ELR (cell line): Measurements from ENCODE around the gene SLC25A38.
"Not testable (repeated sequence)": the region's sequence is repeated elsewhere in the genome, so short reads cannot be mapped to it uniquely, and the experiment has no call there.

Experiments
- DNase-seq: peaks from one replicate; pipeline ENCODE4 v3.0.0-alpha.2; 2015; ENCODE audit warnings: low read depth

The SLC25A38 gene

DNA sequence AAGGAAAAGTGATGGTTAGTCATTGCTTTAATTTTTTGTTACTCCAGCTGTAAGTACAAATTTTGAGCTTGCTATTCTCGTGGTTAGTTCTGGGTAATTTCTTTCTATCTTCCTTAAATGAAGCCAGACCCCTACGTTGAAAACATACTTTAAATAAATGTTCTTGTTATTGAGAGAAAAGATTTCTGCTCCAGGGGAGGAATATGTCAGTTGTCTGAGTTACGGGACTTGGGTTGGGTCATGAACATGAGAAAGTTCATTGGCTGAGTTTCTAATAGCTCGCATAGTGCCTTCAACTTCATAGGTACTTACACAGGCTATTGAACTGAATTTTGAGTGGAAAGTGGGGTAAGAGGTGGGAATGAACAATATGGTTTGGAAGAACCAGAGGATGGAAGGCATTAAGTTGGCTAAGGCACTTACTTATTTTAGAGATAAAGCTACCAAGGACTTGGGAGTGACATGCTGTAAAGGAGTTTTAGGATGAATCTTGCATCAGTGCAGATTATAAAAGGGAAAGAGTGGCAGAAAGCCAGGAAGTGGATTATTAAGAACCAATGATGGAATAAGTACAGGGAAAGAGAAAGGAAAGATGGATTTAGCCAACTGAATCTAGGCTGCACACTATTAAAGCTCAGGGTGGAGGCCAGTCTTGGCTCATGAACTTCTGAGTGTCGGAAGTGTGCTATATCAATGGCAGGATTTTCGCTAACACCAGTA is 24.8 kb downstream of the SLC25A38 start:
- no peak for DNase-seq

DNA sequence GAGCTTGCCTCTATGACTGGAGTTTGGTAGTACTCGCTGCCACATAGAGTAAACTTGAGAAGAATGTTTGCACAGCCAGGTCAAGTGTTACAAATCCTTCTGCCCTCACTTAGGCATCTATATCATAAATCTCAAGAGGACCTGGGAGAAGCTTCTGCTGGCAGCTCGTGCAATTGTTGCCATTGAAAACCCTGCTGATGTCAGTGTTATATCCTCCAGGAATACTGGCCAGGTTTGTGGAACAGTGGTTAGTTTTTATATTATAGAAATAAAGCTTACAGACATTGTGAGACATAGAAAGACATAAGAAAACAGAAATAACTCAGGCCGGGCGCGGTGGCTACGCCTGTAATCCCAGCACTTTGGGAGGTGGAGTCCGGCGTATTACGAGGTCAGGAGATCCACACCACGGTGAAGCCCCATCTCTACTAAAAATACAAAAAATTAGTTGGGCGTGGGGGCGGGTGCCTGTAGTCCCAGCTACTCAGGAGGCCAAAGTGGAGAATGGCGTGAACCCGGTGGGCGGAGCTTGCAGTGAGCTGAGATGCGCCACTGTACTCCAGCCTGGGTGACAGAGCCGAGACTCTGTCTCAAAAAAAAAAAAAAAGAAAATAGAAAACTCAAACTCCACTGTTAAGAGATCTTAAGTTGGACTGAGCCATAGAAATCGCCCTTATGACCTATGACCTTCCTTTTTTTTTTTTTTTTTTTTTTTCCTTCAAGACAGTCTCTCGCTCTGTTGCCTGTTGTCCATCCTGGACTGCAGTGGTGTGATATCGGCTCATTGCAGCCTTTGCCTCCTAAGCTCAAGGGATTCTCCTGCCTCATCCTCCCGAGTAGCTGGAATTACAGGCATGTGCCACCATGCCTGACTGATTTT is 25.6 kb downstream of the SLC25A38 start:
- no peak for DNase-seq

DNA sequence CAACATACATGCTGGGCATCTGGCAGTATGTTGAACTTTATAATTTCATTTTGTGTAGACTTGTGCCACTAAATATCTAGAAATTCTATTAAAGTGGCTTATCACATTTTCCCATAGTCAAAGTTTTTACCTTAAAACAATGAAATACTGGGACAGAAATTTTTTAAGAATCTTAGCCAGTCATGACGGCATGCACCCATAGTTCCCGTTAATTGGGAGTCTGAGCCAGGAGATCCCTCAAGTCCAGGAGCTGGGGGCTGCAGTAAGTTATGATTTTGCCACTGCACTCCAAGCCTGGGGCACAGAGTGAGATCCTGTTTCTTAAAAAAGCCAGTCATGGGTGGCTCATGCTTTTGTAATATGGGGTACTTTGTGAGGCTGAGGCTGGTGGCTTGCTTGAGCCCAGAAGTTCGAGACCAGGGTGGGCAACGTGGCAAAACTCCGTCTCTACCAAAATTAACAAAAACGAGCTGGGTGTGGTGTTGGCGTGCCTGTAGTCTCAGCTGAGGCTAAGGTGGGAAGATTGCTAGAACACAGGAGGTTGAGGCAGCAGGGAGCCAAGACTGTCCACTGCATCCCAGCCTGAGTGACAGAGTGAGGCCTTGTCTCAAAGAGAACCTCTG is 26.5 kb downstream of the SLC25A38 start:
- DNase-seq = no peak

DNA sequence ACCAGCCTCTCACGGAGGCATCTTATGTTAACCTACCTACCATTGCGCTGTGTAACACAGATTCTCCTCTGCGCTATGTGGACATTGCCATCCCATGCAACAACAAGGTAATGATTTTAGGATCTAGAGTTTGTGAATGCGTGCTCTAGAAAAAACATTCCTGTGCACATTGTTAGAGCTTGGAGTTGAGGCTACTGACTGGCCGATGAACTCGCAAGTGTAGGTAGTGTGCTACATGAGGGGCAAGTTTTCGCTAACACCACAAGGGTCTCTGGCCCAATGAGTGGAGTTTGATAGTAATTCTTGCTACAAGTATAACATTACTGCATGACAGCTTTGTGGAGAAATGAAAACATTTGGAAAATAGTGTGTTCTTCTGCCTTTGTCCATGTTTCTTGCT is 27.7 kb downstream of the SLC25A38 start:
- no peak for DNase-seq

DNA sequence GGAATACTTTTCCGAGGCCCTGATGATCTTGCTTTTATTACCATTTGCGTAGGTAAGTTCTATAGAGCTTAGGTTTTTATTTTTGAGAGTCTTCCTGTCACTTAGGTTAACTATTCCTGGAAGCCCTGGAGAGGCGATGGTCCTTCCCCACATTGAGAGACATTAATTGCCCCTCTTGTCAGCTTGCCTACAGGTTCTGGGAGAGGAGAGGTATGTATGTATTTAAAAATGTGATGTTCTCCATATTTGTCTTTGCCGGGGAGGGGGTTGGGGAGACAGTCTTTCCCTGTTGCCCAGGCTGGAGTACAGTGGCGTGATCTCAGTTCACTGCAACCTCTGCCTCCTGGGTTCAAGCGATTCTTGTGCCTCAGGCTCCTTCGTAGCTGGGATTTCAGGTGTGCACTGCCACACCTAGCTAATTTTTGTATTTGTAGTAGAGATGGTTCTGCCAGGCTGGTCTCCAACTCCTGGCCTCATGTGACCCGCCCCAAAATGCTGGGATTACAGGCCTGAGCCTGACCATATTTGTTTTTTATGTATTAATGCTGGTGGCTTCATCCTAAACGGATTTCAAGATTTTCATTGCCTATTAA is 29.6 kb downstream of the SLC25A38 start:
- no peak for DNase-seq

DNA sequence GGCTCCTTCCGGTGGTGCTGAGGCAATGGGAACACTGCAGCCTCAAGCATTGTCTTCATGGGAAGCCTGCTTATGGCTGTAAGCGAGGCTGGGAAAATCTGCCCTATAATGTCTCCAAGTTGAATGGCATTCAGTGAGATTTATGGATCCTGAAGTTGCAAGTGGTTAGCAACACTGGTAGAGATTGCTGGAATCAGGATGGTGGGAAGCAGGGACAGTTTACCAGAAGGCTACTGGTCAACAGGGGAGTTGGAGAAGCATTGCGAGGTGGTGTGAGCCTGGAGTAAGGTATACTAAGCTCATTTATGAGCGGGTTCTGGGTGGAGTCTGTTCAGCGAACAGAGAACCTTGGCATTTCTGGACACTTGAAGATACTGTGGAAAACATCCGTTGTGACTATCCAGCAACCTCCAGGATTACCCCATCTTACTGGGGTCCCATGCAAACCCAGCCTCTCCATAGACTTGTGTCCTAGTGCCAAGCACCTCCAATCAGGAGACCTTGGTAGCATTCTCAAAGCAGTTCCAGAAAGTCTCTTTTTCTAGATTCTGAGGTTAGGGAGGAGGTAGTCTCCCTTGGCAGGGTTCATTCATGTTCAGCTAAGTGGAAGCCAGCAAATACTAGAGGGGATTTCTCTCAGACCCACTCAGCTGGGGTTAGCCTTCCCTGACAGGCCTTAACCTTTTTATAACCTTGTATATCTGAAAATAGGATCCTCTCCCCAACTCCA is 30.7 kb downstream of the SLC25A38 start:
- no peak for DNase-seq

DNA sequence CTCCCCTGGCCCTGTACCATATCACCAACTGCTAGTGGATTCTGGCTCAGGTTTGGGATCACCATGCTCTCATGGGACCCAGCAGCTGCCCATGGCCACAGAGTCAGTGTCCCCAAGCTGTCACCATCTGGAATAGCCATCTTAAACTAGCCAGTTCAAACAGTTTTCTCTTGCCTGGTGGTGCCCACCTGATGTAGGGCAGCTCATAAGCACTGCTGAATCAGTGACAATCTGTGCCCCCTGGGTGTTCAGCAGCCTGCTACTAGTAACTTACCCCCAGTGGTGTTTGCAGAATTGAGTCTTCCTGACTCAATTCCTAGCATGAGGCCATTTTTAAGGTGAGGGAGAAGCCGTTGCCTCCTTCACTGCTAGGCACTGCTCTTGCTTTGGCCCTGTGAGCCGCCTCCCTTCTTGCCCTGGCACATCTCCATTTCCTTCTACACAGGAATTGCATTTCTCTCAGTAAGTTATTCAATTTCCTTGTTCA is 31.3 kb downstream of the SLC25A38 start:
- DNase-seq = peak; percentile 48

DNA sequence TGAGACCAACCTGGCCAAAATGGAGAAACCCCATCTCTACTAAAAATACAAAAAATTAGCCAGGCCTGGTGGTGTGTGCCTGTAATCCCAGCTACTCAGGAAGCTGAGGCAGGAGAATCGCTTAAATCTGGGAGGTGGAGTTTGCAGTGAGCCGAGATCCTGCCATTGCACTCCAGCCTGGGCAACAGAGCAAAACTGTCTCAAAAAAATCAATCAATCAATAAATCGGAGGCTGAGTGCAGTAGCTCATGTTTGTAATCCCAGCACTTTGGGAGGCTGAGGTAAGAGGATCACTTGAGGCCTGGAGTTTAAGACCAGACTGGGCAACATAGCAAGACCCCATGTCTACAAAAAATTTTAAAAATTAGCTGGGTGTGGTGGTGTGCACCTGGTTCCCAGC is 32.1 kb downstream of the SLC25A38 start:
- not testable (repeated sequence) for DNase-seq

DNA sequence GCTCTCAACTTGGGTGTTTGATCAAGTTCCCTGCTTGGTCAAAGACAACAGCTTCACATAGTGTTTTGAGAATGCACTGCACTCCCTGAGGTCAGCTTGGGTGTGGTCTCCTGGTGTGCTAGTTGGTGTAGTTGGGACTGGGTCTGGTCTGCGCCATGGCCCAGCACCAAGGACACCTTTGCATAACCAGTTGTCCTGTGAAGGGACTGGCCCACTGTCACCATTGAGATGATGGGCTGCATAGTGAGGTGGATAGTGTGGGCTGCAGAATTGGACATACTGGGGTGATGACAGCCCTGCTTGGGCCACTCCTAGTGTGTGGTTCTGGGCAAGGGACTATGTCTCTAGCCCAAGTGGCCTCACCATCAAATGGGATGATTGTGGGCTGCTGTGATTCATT is 32.8 kb downstream of the SLC25A38 start:
- DNase-seq = no peak

DNA sequence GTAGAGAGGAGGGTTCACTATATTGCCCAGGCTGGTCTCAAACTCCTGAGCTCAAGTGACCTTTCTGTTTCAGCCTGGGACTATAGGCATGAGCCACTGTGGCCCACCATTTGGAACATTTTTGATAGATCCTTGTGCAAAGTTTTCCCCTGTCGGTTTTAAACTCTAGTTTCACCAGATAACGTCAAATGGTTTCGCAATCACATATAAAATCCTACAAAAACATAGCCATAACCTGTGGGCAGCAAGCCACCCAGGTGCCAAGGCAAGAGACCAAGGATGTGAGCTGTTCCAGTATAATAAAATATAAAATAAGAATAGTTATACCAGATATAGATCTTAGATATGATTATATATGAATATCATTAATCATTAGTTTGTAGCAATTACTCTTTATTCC is 33.8 kb downstream of the SLC25A38 start:
- not testable (repeated sequence) for DNase-seq

DNA sequence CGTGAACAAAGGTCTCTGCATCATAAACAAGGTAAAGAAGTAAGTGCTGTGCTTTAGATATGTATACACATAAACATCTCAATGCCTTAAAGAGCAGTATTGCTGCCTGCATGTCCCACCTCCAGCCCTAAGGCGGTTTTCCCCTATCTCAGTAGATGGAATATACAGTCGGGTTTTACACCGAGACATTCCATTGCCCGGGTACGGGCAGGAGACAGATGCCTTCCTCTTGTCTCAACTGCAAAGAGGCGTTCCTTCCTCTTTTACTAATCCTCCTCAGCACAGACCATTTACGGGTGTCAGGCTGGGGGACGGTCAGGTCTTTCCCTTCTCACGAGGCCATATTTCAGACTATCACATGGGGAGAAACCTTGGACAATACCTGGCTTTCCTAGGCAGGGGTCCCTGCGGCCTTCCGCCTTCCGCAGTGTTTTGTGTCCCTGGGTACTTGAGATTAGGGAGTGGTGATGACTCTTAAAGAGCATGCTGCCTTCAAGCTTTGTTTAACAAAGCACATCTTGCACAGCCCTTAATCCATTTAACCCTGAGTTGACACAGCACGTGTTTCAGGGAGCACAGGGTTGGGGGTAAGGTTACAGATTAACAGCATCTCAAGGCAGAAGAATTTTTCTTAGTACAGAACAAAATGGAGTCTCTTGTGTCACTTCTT is 35.5 kb downstream of the SLC25A38 start:
- DNase-seq = not testable (repeated sequence)

DNA sequence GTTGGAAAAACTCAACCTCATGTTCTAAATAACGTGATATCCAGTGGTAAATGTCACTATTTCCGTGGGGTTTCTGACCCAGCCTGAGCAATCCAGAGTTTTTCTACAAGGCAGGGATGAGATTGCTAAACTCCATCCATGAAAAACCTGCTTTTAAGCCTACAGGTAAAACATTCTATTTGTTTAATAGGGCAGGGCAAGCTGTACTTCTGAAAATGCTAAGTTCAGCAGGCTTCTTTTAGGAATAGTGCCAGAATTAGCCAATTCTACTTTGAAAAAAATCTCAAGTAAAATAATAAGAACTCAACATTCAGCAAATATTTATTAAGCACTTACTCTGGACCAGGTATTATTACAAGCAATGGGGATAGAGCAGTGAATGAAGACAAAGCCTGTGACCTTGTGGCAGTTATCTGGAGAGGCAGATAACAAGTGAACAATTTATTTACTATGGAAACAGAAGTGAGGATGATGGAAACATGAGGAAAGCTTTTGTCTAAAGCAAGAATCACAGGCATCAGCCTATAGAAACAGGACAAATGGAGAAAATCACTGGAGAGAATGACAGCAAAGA is 36.7 kb downstream of the SLC25A38 start:
- DNase-seq = no peak

DNA sequence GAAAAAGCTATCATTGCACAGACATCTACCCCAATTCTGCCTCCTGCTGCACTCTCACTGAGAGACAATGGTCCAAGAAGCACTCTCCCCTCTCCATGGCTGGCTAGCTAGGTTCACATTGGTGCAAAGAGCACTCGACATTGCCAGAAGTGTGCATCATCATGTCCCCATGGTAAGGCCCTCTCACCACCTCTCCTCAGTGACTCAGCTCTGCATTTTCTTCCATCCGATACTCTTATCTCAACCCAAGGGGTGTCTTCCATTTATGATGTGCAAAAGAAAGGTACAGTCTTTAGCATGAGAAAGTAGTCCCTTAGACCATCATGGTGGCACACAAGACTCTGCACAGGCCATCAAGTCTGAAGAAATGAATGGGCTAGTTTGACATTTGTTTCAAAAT is 37.4 kb downstream of the SLC25A38 start:
- DNase-seq = no peak

DNA sequence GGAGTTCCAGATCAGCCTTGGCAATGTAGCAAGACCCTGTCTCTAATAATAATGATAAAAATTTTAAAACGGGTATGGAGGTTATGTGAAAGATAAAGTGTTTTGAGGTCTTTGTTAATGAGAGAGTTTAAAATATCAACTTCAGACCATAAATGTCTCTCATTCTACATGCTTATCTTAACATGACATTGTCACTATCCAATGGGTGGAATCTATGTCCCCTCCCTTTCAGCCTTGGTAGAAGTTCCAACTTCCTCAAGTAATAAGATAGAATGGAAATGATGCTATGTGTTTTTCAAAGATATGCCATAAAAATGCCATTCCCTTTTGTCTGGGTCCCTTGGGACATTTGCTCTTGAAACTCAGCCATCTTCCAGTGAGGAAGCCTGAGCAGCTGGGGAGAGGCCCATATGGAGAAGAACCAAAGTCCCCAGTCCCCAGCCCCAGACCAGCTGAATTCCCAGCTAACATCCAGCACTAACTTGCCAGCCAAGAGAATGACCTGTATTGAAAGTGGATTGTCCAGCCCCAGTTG is 40.3 kb downstream of the SLC25A38 start:
- no peak for DNase-seq

DNA sequence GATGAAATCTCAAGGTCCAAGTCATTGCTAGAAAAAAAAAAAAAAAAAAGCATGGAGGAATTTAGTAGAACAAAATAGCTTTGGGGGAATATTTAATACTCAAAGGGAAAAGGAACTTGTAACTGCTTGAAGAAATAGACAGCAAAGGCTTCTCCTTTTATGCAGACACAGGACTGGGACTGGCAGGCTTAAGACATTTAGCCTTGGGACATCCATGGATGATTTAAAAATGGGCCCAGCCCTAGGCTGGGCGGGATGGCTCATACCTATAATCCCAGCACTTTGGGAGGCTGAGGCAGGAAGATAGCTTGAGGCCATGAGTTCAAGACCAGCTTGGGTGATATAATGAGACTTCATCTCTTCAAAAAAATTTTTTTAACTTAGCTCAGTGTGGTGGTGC is 43.1 kb downstream of the SLC25A38 start:
- no peak for DNase-seq

DNA sequence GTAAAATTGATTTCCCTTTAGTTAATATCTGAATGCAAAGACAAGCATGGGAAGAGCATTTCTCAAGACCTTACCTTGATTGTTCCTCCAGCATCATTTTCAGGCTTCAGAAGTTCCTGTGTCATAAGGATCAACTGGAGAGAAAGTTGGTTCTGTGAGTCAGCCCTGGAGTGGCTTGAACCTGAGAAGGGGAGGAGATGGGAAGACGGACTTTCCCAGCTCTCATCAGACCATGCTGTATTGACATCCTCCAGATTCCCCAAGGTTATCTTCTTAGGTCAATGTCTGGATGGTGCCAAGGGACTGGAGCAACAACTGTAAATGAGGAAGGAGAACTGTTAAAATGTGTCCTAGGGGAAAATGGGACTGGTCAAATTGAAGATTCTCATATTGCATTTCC is 44.3 kb downstream of the SLC25A38 start:
- DNase-seq = no peak

DNA sequence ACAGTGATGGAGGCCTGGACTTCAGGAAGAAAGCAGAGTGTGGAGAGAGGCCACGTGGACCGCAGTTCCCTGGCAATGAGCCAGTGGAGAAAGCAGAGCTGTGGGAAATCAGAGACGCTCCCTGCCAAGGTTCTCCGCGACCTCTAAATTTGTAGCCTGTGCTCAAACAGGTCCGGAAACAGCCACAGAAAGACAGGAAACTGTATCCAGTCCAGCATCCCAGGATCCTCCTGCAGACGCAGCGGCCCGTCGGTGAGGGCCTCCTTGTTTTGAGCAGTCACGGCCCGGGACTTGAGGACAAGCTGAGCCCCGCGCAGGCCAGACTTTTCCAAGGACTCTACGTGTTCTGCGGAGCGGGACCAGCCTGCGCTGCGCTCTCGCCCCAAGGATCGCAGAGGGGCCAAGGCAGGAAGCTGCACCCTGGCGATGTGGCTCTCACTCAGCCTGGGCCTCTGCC is 45.6 kb downstream of the SLC25A38 start:
- no peak for DNase-seq

DNA sequence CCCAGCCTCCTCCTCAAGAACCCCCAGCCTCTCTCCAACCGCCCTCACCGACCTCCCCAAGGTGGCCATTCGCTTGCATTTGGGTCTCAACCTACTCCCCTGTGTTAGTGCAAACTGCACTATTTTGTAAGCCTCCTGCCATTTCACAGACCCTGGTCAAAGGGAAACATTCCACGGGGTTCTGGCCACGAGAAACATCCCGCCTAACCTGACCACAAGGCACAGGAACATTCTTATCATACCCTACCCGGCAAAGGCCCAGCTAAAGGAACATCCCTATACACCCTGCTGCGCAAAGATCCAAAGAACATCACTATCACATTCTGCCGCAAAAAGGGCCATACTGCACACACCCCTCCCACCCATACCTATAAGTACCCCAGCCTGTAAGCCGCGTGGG is 46.3 kb downstream of the SLC25A38 start:
- DNase-seq = no peak

DNA sequence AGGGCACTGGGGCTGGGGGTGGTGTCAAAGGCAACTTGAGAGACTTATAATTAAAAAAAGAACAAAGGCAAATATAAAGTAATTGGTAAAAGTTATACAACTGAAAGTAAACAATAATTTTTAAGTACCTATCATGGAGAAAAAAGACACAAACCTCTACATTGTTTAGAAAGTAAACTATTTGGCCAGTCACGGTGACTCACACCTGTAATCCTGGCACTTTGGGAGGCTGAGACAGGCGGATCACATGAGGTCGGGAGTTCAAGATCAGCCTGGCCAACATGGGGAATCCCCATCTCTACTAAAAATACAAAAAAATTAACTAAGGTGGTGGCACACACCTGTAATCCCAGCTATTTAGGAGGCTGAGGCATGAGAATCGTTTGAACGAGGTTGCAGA is 49.2 kb downstream of the SLC25A38 start:
- DNase-seq = peak; percentile 60

DNA sequence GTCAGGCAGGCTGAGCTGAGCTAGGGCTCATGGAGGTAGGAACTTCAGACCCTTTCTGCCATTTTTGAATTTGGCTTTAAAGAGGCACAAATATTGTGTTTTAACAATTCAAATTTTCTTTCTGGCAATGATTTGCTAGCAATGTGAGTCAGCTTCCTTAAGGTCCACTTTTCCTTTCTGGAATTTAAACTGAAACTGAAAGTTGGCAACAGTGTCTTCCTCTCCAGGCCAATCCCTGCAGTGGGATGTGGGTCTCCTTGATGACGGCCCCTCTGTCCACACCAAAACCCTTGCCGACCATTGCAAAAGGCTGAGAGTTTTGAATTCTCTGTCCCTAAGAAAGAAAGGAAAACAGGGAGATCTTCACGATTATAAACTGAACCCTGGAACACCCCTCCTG is 50.5 kb downstream of the SLC25A38 start:
- peak; percentile 68 for DNase-seq
